DMS153 treated with DMSO at 0.1 percent for 48 hours (cell line): ENCODE measurements around the gene SPEF2.

Experiments used
- DNase-seq: peaks from one replicate; lab custom pipeline; 2025; ENCODE audit not compliant: unreplicated experiment; lab: John Stamatoyannopoulos, UW

SPEF2 gene

GRCh38 chr5:35698047-35698808, 80.6 kb downstream of the SPEF2 start:
- no peak for DNase-seq

DNA sequence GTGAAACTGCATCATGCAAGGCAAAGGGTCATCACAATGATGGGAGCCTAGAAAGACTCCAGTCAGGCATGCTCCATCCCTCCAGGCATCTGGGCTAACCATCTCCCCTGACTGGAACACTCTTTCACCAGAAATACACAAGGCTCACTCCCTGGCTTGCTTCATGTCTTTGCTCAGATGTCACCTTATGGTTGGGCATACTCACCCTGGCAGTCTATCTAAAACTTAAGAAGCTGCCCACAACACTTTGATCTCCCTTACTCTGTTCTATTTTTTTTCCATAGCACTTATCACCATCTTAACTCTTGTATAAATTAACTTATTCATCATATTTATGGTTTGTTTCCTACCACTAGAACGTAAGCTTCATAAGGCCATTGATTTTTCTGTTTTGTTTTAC, 90.0 kb downstream of the SPEF2 start:
- no peak for DNase-seq

- no peak for DNase-seq
Measured at GRCh38 chr5:35709688-35710087, 92.0 kb downstream of the SPEF2 start.

DNA sequence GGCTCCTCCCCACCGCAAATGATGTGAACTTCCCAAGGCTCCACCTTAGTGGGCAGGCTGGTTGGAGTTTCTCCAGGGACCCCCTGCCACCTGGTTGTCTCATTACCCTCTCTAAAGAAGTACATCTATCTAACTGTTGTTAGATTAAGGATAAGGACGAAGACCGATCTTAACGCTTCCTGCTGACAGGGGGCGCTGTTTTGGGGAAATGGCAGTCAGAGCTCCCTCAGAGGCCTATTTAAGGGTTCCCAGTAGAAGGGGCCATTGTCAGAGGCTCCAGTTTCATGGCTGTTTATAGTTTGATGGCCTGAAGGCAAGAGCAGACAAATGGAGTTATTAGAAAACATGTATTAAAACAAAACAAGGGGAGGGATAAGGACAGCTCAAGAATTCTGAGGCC, 100.1 kb downstream of the SPEF2 start:
- DNase-seq = no peak

GRCh38 chr5:35735718-35736117, 118.1 kb downstream of the SPEF2 start:
- no peak for DNase-seq

GRCh38 chr5:35736280-35736679, 118.6 kb downstream of the SPEF2 start:
- DNase-seq = no peak

GRCh38 chr5:35741126-35741716, 123.6 kb downstream of the SPEF2 start:
- no peak for DNase-seq

GRCh38 chr5:35741971-35742370, 124.3 kb downstream of the SPEF2 start:
- no peak for DNase-seq

DNA sequence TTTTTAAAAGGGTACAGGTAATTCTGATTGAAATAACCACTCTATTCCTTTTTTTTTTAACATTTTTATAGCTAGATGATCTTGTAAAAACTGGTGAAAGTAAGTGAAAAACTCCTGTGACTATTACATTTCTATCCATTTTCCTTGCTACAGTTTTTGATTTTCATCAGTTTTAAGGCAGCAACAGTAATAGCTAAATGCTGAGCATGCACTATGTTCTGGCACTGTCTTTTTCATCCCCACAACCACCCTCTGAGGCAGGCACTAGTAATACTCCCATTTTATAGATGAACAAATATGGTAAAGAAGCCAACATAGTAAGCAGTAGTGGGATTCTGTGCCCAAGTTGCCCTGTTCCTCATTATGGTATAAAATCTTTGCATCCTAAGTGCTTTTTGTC, 126.0 kb downstream of the SPEF2 start:
- no peak for DNase-seq

DNA sequence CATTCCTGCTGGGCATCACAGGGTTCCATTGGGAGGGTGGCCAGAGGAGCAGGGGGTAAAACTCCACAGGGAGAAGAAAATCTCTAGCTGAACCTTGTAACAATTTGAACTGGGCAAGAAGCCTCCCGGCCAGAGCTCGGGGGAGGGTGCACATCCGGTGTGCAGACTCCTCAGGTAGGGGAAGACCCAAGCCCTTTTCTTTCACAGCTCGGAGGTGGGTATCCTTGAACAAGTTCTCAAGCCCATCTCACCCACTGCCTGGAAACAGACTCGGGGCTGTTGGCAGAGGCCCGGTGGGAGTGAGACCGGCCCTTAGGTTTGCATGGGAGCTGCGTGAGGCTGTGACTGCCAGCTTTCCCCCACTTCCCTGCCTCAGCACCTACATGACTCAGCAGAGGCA, 127.5 kb downstream of the SPEF2 start:
- DNase-seq = no peak

DNA sequence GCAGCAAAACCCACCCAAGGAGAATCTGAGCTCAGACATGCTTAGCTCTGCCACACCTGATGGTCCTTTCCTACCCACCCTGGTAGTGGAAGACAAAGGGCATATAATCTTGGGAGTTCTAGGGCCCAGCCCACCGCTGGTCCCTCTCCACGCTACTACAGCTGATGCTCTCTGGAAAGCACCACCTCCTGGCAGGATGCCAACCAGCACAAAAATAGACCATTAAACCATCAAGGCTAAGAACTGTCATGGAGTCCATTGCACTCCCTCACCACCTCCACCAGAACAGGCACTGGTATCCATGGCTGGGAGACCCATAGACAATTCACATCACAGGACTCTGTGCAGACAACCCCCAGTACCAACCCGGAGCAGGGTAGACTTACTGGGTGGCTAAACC, 128.0 kb downstream of the SPEF2 start:
- no peak for DNase-seq

DNA sequence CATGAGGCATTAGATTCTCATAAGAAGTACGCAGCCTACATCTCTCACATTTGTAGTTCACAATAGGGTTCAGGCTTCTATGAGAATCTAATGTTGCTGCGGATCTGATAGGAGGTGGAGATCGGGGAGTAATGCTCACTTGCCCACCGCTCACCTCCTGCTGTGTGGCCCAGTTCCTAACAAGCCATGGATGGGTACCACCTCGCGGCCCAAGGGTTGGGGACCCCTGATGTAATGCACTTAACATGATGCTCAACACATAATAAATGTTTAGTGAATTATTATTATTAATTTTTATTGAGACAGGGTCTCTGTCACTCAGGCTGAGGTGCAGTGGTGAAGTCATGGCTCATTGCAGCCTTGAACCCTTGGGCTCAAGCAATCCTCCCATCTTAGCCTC, 134.3 kb downstream of the SPEF2 start:
- DNase-seq = no peak

DNA sequence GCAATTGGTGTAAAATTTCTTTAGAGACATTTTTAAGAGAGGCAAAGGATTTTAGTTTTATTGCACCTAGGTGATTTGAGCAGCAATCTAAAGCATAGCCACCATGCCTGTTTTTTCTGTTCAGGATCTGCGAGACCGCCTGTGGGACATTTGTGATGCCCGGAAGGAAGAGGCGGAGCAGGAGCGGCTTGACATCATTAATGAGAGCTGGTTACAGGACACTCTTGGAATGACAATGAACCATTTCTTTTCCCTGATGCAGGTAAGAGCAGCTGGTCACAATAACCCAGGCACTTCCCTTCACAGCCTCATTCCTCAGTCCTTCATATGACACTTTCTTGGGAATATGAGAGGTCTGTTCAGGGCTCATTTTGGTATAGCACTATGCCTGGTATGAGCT, 135.8 kb downstream of the SPEF2 start:
- DNase-seq = no peak

GRCh38 chr5:35754481-35754880, 136.8 kb downstream of the SPEF2 start:
- DNase-seq = no peak

DNA sequence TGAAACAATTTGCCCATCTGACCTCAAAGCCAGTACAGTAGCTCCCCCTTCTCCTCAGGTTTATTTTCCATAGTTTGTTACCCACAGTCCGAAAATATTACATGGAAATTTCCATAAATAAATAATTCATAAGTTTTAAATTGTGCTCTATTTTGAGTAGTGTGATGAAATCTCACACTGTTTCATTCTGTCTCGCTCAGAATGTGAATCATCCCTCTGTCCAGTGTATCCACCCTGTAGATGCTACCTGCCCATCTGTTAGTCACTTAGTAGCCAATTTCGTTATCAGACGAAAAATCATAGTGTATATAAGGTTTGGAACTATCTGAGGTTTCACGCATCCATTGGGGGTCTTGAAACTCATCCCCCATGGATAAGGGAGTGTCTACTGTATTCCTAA, 138.3 kb downstream of the SPEF2 start:
- DNase-seq = no peak

DNA sequence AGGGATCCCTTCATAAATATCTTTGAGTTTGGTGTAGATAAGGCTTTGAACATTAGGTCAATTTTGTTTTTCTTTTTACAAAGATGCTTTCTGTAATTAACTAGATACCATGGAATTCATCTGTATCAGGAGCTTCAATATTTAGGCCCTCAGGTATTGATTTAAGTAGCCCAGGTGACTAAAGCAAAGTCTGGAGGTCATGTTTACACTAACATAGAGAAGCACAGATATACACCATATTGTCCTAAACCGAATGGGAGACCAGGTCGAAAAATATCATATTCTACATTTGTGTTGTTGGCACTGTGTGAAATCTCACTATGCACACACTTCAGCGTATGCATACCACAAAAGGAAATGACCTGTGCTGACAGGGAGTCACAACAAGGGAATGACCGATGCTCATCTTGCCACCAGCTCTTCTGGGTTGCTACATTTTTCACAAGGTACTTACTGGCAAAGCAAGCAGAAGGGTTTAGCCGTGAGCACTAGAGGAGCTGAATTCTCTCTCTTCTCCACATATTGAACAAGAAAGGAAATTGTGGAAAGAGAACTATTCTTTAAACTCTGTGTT, 140.6 kb downstream of the SPEF2 start:
- DNase-seq = no peak

GRCh38 chr5:35761541-35761940, 143.9 kb downstream of the SPEF2 start:
- DNase-seq = no peak

DNA sequence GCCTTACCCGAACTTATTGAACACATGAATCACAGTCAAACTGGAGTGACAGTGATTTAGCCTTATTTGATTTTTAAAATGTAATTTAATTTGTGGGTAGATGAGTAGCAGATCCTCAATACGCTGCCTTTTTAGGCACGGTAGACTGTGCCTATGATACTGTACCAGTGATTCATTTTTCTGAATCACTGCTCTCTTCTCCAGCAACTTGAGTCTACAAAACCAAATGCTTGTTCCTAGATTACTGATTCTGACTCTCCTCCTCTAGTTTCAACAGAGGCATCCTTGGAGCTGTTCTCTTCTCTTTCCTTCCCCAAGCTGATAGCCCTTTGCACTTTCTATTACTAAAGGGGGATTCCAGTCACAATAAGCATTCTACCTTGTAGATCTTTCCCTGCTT, 144.7 kb downstream of the SPEF2 start:
- DNase-seq = no peak

DNA sequence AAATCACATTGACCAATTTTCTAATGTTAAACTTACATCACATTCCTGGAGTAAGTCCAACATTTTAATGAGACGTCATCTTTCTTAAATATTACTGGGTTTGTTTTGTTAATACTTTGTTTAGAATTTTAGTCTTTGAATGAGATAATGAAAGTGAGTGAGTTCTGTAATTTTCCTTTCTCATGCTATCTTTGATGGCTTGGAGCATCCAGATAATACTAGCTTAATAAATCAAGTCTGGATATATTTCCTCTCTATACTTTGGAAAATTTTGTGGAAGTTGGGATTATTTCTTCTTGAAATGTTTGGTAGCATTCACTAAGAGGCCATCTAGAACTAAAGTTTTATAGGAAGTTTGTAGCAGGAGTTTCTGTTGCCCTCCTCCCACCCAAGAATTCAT, 148.3 kb downstream of the SPEF2 start:
- no peak for DNase-seq

DNA sequence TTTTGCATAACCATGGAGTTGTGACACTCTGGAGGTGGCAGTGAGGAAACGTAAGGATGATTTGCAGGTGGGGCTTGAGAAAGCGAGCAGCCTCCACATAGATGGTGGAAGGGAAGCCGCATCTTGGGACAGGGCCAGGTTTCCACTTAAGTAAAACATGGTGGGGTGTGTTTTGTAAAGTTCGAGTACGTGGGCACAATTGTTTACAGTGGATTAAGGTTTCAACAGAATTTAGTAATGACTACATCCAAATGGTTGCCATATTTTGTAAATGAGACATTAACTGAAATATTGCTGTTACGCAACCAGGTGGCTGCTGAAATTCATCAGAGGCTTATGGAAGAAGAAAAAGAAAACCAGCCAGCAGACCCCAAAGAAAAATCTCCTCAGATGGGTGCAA, 153.6 kb downstream of the SPEF2 start:
- no peak for DNase-seq

DNA sequence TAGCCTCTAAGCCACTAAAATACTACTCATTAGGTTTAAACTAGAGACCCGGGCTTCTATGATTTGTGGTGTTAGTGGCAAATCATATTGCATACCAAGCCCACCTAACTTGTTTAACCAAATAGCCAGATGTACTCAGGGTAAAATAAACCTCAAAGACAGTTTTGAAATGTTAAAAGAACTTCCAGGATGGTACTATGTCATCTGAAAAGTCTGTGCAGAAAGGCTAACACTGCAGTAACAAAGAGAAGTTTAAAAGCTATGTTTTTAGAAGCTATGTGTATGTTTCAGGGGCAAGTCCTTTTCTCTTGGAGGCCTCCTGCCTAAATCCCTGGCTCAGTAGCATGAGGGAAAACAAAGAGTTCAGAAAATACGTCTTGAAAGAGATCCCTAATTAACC, 154.2 kb downstream of the SPEF2 start:
- DNase-seq = no peak

- no peak for DNase-seq
Measured at GRCh38 chr5:35773967-35774366, 156.3 kb downstream of the SPEF2 start.

GRCh38 chr5:35776757-35777156, 159.1 kb downstream of the SPEF2 start:
- no peak for DNase-seq
